GM12892 (cell line): ENCODE measurements around the gene PAWR.

Experiments
- POLR2A ChIP-seq: IDR thresholded peaks from 2 replicates; pipeline ENCODE4 v1.6.1; 2011; ENCODE audit warnings: low read depth, low read length, control low read depth
- POLR2AphosphoS5 ChIP-seq: IDR thresholded peaks from 2 replicates; pipeline ENCODE4 v1.6.1; 2011; ENCODE audit warnings: low read depth, low read length, control low read depth

- TF ChIP-seq POLR2A (no peak), POLR2AphosphoS5 (no peak)
Observed at GRCh38 chr12:79587368-79587767, 103.4 kb downstream of the PAWR start.
